Memory B cell (primary cell): ENCODE results near the gene P3H1.
"Not testable (repeated sequence)": the region's sequence is repeated elsewhere in the genome, so short reads cannot be mapped to it uniquely, and the experiment has no call there.

Source experiments
- ATAC-seq: fragments of 150-1000 bp; cut with Tn5 transposase; 2 replicates; pipeline ENCODE4 v1.10.0; 2021; ENCODE audit warnings: low read depth, mild to moderate bottlenecking, moderate library complexity
- DNase-seq, 2 donors: peaks; one replicate each; pipeline ENCODE4 v3.0.0; 2022; ENCODE audit warnings: low spot score in 2 of 2
- H3K27ac Mint-ChIP-seq: one replicate; pipeline ENCODE4 v1.8.0; 2022; ENCODE audit warnings: mild to moderate bottlenecking, moderate library complexity, mixed read lengths
- H3K27me3 Mint-ChIP-seq: one replicate; pipeline ENCODE4 v1.8.0; 2022; ENCODE audit warnings: mixed read lengths
- H3K36me3 Mint-ChIP-seq: one replicate; pipeline ENCODE4 v1.8.0; 2022; ENCODE audit warnings: mild to moderate bottlenecking, mixed read lengths
- H3K4me1 Mint-ChIP-seq: one replicate; pipeline ENCODE4 v1.8.0; 2022; ENCODE audit warnings: mixed read lengths
- H3K4me3 Mint-ChIP-seq: one replicate; pipeline ENCODE4 v1.8.0; 2022; ENCODE audit warnings: mild to moderate bottlenecking, moderate library complexity, mixed read lengths
- H3K9me3 Mint-ChIP-seq: one replicate; pipeline ENCODE4 v1.8.0; 2022; ENCODE audit warnings: mixed read lengths

The P3H1 gene

GRCh38 chr1:42714441-42714840 is 52.4 kb downstream of the P3H1 start:
- H3K4me3 Mint-ChIP-seq, H3K27me3 Mint-ChIP-seq, DNase-seq, ATAC-seq, H3K4me1 Mint-ChIP-seq, H3K27ac Mint-ChIP-seq: not testable (repeated sequence)
- peaks cover 12% of the 10 kb centered on the region for H3K9me3 Mint-ChIP-seq
- H3K36me3 Mint-ChIP-seq, result peaks cover 55% of the 10 kb centered on the region

- Mint-ChIP-seq H3K27ac (peak overlapping the region; percentile 41), H3K4me3 (no peak overlapping the region), H3K4me1 (no peaks in the 10 kb centered on the region), H3K27me3 (no peaks in the 10 kb centered on the region), H3K36me3 (peaks cover 54% of the 10 kb centered on the region), H3K9me3 (peaks cover 12% of the 10 kb centered on the region)
- ATAC-seq, result no peak
- DNase-seq, result no peak
These were observed 53.5 kb downstream of the P3H1 start for GRCh38 chr1:42713293-42713692.

GRCh38 chr1:42712808-42713207 is 54.0 kb downstream of the P3H1 start:
- DNase-seq, H3K27me3 Mint-ChIP-seq, H3K4me1 Mint-ChIP-seq, H3K4me3 Mint-ChIP-seq, ATAC-seq, H3K27ac Mint-ChIP-seq: not testable (repeated sequence)
- peaks cover 12% of the 10 kb centered on the region for H3K9me3 Mint-ChIP-seq
- peaks cover 53% of the 10 kb centered on the region for H3K36me3 Mint-ChIP-seq

GRCh38 chr1:42703888-42704464 is 62.9 kb downstream of the P3H1 start:
- ATAC-seq (no peak), DNase-seq (no peak)
- no peaks in the 10 kb centered on the region for H3K4me1 Mint-ChIP-seq
- peaks cover 1% of the 10 kb centered on the region for H3K9me3 Mint-ChIP-seq
- peak overlapping the region; percentile 40 for H3K27ac Mint-ChIP-seq
- H3K36me3 Mint-ChIP-seq, result peaks cover 49% of the 10 kb centered on the region
- H3K27me3 Mint-ChIP-seq, result no peaks in the 10 kb centered on the region
- no peak overlapping the region for H3K4me3 Mint-ChIP-seq

- no peaks in the 10 kb centered on the region for H3K9me3 Mint-ChIP-seq
- H3K27me3 Mint-ChIP-seq, result no peaks in the 10 kb centered on the region
- ATAC-seq (no peak), DNase-seq (no peak)
- H3K36me3 Mint-ChIP-seq, result peaks cover 52% of the 10 kb centered on the region
- H3K4me1 Mint-ChIP-seq, result peaks cover 2% of the 10 kb centered on the region
- no peak overlapping the region for H3K27ac Mint-ChIP-seq
- H3K4me3 Mint-ChIP-seq, result no peak overlapping the region
These were observed 66.8 kb downstream of the P3H1 start for GRCh38 chr1:42700006-42700405.

- H3K4me1 Mint-ChIP-seq, result peaks cover 3% of the 10 kb centered on the region
These were observed 68.6 kb downstream of the P3H1 start for GRCh38 chr1:42698081-42698813.

More at GRCh38 chr1:42698081-42698813, 68.6 kb downstream of the P3H1 start:
- H3K36me3 Mint-ChIP-seq, result peaks cover 43% of the 10 kb centered on the region
- no peak for ATAC-seq
- no peak for DNase-seq
- no peaks in the 10 kb centered on the region for H3K9me3 Mint-ChIP-seq
- H3K27ac Mint-ChIP-seq, result no peak overlapping the region
- no peaks in the 10 kb centered on the region for H3K27me3 Mint-ChIP-seq
- no peak overlapping the region for H3K4me3 Mint-ChIP-seq
